GM18502 (cell line): ENCODE measurements around the gene OR8G1.
"Not testable (repeated sequence)": the region's sequence is repeated elsewhere in the genome, so short reads cannot be mapped to it uniquely, and the experiment has no call there.

Experiments
- ATAC-seq: cut with Tn5 transposase; IDR thresholded peaks from one replicate; pipeline ENCODE4 v1.9.1; 2021; ENCODE audit warnings: mild to moderate bottlenecking; ENCODE audit not compliant: unreplicated experiment, poor library complexity

Gene OR8G1

GRCh38 chr11:124225471-124225870 is 15.4 kb upstream of the OR8G1 start:
- no peak for ATAC-seq

DNA sequence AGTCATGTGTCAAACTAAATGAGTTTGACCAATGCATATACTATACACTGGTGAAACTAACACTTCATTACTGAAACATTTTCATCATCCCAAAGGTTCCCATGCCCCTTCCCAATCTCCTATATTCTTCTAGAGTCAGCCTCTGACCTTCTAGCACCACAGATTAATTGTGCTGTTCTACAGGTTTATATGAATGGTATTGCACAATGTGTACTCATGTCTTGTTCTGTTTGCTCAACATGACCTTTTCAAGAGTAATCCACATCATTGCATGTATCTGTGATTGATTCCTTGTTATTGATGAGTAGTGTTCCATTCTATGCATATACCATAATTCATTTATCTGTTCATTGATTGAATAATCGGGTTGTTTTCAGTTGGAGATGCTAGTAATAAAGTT is 7.5 kb upstream of the OR8G1 start:
- ATAC-seq: no peak

- no peak for ATAC-seq
These were observed 2.4 kb upstream of the OR8G1 start for GRCh38 chr11:124238512-124238911.

DNA sequence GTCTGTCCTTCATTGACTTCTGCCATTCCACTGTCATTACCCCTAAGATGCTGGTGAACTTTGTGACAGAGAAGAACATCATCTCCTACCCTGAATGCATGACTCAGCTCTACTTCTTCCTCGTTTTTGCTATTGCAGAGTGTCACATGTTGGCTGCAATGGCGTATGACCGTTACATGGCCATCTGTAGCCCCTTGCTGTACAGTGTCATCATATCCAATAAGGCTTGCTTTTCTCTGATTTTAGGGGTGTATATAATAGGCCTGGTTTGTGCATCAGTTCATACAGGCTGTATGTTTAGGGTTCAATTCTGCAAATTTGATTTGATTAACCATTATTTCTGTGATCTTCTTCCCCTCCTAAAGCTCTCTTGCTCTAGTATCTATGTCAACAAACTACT is 9.0 kb downstream of the OR8G1 start:
- ATAC-seq: not testable (repeated sequence)

DNA sequence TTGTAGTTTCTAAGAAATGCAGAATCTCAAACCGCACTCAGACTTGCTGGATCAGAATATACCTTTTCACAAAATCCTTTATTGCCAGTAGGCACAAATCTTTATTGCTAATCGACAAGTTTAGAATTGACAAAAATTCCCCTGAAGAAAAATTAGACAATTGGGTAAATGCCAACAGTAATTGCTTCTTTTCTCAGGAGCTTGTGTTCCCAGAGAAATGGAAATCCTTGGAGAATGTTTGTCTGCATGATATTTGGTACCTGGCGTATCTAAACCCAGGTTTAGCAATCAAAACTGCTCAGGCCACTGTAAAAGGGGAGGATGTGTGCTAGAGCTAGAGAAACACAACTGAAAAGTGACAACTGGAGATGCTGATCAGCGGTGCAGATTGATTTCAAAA is 15.2 kb downstream of the OR8G1 start, which contains the start of gene OR8G5:
TSS of gene OR8G5 (plus strand) at position 301 of the 400 bp plus-strand sequence. CDS start 8,556 bp downstream, outside the sequence.
- no peak for ATAC-seq

DNA sequence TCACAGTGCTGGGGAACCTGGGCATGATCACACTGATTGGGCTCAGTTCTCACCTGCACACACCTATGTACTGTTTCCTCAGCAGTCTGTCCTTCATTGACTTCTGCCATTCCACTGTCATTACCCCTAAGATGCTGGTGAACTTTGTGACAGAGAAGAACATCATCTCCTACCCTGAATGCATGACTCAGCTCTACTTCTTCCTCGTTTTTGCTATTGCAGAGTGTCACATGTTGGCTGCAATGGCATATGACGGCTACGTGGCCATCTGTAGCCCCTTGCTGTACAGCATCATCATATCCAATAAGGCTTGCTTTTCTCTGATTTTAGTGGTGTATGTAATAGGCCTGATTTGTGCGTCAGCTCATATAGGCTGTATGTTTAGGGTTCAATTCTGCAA is 24.1 kb downstream of the OR8G1 start:
- not testable (repeated sequence) for ATAC-seq

GRCh38 chr11:124270886-124271285 is 30.0 kb downstream of the OR8G1 start:
- not testable (repeated sequence) for ATAC-seq

DNA sequence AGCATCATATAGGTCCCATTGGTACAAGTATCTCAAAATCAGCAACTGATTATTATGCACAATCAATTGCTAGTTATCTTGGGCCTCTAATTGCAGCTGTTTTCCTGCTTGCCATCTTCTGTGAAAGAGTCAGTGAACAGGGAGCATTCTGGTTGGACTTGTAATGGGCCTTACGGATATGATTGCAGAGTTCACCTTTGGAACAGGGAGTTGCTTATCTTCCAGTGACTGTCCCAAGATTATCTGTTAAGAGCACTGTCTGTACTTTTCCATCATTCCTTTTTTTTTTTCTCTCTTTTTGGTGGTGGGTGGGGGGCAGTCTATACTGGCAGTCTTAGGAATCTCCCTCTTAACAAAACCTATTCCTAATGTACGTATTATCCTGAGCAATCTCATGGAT is 33.1 kb downstream of the OR8G1 start:
- no peak for ATAC-seq

DNA sequence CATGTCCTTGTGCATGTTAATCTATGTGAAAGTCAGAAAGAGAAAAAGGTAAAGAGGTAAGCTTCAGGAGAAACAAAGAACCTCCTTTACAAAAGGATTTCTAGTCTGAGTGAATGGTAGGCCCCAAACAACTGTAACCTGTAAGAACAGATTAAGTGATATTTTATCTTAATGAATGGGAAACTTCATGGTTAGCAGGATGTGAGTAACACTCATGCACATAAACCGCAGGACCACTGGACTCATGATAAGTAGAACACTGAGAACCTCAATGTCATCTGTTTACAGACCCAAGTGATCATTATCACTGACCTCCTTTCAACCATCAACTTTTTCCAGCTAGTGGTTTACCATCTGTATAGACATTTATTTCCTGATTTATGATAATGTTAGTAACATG is 35.2 kb downstream of the OR8G1 start:
- ATAC-seq: no peak

GRCh38 chr11:124277207-124277606 is 36.3 kb downstream of the OR8G1 start:
- ATAC-seq: no peak

DNA sequence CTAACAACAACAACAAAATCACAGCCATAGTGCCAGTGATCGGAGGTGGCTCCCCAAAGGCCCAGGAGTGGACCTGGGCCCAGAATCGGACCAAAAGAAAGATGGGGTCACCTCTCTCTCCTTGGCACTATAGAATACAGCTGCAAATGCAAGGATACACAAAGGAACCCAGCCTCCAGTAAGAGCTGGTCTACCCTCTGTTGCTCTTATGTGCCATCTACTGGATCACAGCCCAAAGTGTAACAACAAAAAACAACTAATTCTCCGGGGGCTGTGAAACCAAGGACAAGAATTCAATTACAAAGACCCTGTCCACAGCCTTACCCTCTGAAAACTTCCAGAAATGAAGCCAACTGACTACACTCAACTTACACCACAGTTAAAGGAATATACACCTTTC is 36.9 kb downstream of the OR8G1 start:
- ATAC-seq: no peak

GRCh38 chr11:124278261-124278660 is 37.4 kb downstream of the OR8G1 start:
- no peak for ATAC-seq

GRCh38 chr11:124285610-124286344 is 44.9 kb downstream of the OR8G1 start:
- no peak for ATAC-seq

- ATAC-seq: no peak
These were observed 53.8 kb downstream of the OR8G1 start for GRCh38 chr11:124294687-124295086.

DNA sequence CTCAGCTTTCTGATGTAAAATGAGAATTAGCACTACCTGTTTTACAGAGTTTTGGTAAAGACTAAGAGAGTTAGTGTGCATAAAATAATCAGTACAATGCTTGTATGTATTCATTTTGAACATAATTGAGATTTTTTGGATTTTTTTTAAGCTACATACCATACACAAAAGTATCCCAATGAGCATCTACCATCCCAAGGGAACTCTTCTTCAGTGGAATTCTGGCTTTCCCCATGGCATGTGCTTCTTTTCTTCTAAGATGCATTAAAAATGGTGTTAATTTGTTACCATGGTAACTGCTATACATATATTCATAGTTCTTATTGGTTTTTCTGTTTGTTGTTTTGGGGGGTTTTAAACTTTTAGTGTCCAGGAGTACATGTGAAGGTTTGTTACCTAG is 55.1 kb downstream of the OR8G1 start:
- no peak for ATAC-seq

- ATAC-seq: no peak
These were observed 57.0 kb downstream of the OR8G1 start for GRCh38 chr11:124297921-124298320.

- no peak for ATAC-seq
These were observed 60.7 kb downstream of the OR8G1 start for GRCh38 chr11:124301548-124301947.

GRCh38 chr11:124302347-124303125 is 61.6 kb downstream of the OR8G1 start:
- ATAC-seq: no peak
